ENCODE measurements around the gene HDDC3.
A peak's percentile ranks its signal among the peaks of the same experiment; 100 is the strongest.
"Not testable (repeated sequence)": the region's sequence is repeated elsewhere in the genome, so short reads cannot be mapped to it uniquely, and the experiment has no call there.

Gene HDDC3

GRCh38 chr15:90910441-90911301 lies 21.7 kb downstream of the HDDC3 start:
- DNase-seq (ENCODE audit: extremely low read depth in 1 of 2, low read depth in 1 of 2), result no peak

DNA sequence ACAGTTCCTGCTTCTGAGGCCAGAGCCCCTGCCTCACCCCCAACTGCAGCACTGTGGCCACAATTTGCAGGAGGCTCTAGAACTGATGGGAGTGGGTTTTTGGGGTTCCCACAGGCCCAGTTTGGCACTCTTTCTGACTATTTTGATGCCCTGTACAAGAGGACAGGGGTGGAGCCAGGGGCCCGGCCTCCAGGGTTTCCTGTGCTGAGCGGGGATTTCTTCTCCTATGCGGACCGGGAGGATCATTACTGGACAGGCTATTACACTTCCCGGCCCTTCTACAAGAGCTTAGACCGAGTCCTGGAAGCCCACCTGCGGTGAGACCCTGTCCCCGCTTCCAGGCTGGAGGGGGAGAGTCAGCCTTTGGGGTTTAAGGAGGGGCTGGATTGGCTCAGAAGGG lies 22.4 kb downstream of the HDDC3 start:
- DNase-seq (ENCODE audit: extremely low read depth in 1 of 2, low read depth in 1 of 2), result no peak

DNA sequence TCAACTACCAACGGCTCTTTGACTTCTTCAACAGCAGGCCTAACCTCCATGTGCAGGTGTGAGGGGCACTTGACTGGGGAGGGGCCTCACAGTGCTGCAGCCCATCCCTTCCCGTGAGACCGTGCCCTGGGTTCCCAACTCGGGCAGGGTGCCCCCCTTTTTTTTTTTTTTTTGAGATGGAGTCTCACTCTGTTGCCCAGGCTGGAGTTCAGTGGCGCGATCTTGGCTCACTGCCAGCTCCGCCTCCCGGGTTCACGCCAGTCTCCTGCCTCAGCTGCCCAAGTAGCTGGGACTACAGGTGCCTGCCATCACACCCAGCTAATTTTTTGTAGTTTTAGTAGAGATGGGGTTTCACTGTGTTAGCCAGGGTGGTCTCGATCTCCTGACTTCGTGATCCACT lies 22.9 kb downstream of the HDDC3 start:
- not testable (repeated sequence) for DNase-seq (ENCODE audit: extremely low read depth in 1 of 2, low read depth in 1 of 2)

DNA sequence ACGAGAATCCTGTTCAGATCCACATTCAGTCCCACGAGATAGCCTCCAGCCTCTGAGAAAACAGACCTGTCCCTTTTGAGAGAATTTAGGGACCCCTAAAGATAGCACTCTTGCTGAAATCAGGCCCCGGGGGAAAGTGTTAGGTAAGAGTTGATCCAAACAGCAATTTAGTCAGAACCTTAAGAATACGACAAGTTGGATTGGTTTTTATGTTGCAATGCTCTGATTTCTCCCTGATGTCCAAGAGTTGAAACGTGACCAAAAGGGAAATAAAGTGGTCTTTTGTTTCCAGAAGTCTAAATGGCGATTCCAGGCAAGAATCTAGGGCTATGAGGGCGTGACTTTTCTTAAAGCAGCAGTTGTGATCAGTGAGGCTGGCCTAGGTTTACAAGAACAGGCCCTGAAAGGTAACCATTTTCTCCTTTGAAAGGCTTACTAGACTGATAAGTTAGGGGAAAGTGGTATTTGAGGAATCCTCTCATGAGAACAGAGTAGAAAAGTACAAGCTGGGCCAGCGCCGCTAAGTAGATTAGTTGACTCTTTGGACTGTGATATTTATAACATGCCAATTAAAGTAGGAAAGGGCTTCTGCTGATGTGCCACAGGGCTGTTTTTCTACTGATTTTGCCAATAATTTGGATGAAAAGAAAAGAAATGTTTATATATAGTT lies 24.4 kb downstream of the HDDC3 start:
- no peak for DNase-seq (ENCODE audit: extremely low read depth in 1 of 2, low read depth in 1 of 2)

GRCh38 chr15:90907051-90907660 lies 25.2 kb downstream of the HDDC3 start:
- no peak for DNase-seq (ENCODE audit: extremely low read depth in 1 of 2, low read depth in 1 of 2)

DNA sequence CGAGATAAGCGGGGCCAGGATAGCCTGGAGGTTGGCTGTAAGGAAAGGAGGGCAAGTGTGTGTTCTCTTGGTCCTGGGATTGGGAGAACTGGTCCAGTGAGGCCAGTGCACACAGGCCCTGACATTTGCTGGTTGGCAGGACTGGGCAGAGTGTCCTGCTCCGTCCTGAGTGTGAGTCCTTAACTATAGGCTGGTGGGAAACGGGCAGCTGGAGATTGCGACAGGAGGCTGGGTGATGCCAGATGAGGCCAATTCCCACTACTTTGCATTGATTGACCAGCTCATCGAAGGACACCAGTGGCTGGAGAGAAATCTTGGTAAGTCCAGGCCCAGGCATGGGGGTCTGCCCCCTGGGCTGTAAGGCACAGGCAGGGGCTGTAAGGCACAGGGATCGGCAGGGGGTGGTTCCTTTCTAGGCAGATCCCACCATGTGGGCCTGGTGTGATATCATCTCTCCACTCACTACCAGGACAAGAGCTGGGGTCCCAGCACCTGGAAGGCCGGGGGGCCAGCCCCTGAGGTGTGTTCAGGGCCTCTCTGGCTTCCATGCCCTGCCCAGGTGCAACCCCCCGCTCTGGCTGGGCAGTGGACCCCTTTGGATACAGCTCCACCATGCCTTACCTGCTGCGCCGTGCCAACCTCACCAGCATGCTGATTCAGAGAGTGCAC lies 26.0 kb downstream of the HDDC3 start:
- DNase-seq (ENCODE audit: extremely low read depth in 1 of 2, low read depth in 1 of 2), result no peak

GRCh38 chr15:90905306-90906180 lies 26.8 kb downstream of the HDDC3 start:
- no peak for DNase-seq (ENCODE audit: extremely low read depth in 1 of 2, low read depth in 1 of 2)

GRCh38 chr15:90904746-90905145 lies 27.6 kb downstream of the HDDC3 start:
- no peak for DNase-seq (ENCODE audit: extremely low read depth in 1 of 2, low read depth in 1 of 2)

- DNase-seq (ENCODE audit: extremely low read depth in 1 of 2, low read depth in 1 of 2), result no peak
Observed at GRCh38 chr15:90903733-90904536, 28.4 kb downstream of the HDDC3 start.

- peak; percentile 19 to 65 for DNase-seq (ENCODE audit: extremely low read depth in 1 of 2, low read depth in 1 of 2)
Observed at GRCh38 chr15:90902840-90903732, 29.3 kb downstream of the HDDC3 start, which contains the start of gene MAN2A2. TSS of gene MAN2A2 (plus strand) at chr15:90903302. CDS start at chr15:90904208, 906 bp downstream.

- peak; percentile 27 to 53 for DNase-seq (ENCODE audit: extremely low read depth in 1 of 2, low read depth in 1 of 2)
Observed at GRCh38 chr15:90902040-90902839, 30.1 kb downstream of the HDDC3 start.

DNA sequence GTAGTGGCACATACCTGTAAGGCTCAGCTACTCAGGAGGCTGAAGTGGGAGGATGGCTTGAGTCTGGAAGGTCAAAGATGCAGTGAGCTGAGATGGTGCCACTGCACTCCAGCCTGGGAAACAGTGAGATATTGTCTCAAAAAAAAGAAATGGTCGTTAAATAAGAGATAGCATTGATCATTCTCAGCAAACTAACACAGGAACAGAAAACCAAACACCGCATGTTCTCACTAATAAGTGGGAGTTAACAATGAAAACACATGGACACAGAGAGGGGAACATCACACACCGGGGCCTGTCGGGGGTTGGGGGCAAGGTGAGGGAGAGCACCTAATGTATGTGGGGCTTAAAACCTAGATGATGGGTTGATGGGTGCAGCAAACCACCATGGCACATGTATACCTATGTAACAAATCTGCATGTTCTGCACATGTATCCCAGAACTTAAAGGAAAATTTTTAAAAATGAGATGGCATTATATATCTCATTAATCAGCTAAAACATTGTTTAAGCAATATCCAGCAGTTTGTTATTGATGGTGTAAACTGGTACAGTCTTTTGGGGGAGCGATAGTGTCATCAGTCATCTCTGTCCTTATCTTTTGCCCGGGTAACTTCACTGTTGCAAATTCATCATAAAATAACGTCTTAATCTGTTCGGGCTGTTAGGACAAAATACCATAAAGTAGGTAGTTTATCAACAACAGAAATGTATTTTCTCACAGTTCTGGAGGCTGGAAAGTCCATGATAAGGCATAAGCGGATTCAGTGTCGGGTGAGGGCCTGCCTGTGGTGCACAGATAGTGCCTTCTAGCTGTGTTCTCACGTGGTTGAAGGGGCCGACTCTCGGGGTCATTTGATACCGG lies 30.9 kb downstream of the HDDC3 start:
- DNase-seq (ENCODE audit: extremely low read depth in 1 of 2, low read depth in 1 of 2), result no peak

GRCh38 chr15:90897131-90897655 lies 35.2 kb downstream of the HDDC3 start:
- DNase-seq (ENCODE audit: extremely low read depth in 1 of 2, low read depth in 1 of 2), result not testable (repeated sequence)

DNA sequence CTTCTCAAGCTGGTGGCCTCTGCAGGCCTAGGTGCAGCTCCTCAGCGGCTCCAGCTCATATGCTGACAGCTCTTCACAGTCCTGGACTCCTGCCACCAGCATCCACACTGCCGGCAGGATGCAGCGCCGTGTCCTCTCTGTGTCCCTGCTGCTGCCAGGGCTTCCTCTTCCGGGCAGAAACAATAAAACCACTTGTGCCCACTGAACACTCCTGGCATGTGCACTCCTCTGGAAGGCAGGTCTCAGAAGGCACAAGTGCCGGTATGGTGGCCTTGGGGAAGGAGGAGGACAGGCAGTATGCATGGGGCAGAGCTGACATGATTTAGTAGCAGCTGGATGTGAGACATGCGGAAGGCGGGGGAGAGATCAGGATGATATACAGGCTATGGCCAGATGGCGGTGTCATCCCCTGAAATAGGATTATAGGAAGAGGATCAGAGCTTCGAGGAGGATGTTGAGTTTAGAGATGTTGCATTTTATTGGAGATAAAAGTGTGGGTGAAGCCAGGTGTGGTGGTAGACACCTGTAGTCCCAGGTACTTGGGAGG lies 36.7 kb downstream of the HDDC3 start:
- DNase-seq (ENCODE audit: extremely low read depth in 1 of 2, low read depth in 1 of 2), result no peak

- no peak for DNase-seq (ENCODE audit: extremely low read depth in 1 of 2, low read depth in 1 of 2)
Observed at GRCh38 chr15:90893175-90894090, 38.9 kb downstream of the HDDC3 start.
